ENCODE data around the gene DLST. TPM values are rescaled to one million over a fixed set of nuclear protein-coding genes. Genes with fewer than 3 reads are reported as not detected.
A peak's percentile ranks its signal among the peaks of the same experiment; 100 is the strongest.

The DLST gene
- polyA plus RNA-seq, 1 of the 3 experiments (the other 2 are of a cell fraction): 92.3 TPM

DNA sequence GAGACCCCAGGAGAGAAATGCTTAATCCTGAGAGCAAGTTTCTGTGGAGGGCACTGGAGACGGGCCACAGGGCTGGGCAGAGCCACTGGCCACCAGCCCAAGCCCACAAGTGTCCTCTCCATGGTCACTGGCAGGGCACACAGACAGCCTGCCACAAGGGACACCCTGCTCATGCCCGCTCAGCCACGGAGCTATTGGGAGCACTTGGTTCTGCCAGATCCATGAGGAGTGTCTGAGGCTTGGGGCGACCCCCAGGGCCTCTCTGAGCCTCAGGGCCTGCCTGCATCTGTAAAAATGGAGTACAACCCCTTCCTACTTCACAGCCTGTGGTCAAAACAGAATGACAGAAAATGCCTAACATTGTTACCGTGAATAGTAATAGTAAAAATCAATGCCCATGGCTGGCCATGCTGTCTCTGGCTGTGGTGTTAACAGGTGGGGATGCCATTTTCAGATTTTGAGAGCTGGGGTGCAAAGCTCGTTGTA, 70.5 kb downstream of the DLST start (continued):
- TF ChIP-seq NRF1 (IDR thresholded peaks at IDR 0.05; ENCODE audit: low read depth, low read length) (no peak), EP300 (IDR thresholded peaks at IDR 0.05; ENCODE audit: borderline replicate concordance in 1 of 2, low read depth in 1 of 2, low read length in 1 of 2) (no peak), SMC3 (IDR thresholded peaks at IDR 0.05; ENCODE audit: low read depth, low read length) (no peak), GATA2 (CRISPR knock-in tag; IDR thresholded peaks at IDR 0.05) (no peak), FOXJ3 (CRISPR knock-in tag; IDR thresholded peaks at IDR 0.05) (no peak)

DNA sequence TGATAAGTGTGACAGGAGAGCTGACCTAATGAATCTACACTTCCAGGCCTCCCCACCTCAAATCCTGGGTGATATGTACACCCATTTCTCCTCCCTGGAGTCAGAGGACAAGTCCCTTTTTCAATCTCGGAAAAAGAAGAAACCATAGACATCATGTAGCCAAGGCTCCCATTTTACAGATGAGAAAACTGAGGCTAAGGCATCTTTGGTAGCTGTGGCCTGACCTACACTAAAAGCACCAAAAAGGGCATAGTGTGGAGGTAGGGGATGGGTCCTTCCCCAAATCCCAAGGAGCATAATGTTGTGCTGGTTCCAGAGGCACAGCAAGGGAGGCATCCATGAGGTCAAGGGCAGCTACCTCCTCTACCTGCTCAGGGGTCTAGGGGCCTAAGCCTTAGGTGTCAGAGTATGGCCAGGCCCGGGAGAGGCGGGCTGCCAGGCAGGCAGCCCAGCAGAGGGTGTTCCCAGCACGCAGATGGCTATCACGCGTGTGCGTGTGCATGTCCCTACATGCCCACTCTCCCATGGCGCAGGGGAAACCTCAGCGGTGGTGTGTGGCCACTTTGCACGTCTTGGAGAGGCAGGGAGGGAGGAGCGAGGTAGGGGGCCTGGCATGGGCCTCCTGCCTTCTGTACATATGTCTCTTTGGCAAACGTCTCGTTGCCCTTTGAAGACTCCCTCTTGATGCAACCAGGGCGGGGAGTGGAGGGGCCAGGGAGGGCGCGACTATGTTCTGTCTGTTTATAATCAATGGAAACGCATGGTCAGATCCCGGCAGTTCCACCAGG, 71.2 kb downstream of the DLST start:
- Histone ChIP-seq H3K4me3 (ENCODE audit: low read depth in 2 of 2, low read length in 1 of 2) (no peak overlapping the region), H2AFZ (ENCODE audit: low read depth) (no peak overlapping the region), H3K9ac (no peak overlapping the region), H3K36me3 (replicated peaks in 1 of 2; ENCODE audit: control insufficient read depth in 1 of 2, insufficient read depth in 2 of 2, low read length in 1 of 2) (no peaks in the 10 kb centered on the region), H3K9me2 (no peaks in the 10 kb centered on the region), H3K27me3 (ENCODE audit: insufficient read depth) (no peaks in the 10 kb centered on the region), H3K4me1 (ENCODE audit: control insufficient read depth in 1 of 2, insufficient read depth in 2 of 2, low read depth in 1 of 2, low read length in 1 of 2) (peaks cover 0 to 43% of the 10 kb centered on the region in 2 experiments; a peak in 2 of 4 replicates), H4K20me1 (ENCODE audit: insufficient read depth) (no peaks in the 10 kb centered on the region), H3K27ac (ENCODE audit: low read depth in 2 of 2, low read length in 1 of 2) (peak overlapping the region in 1 of 2 experiments; percentile 28; a peak in 1 of 4 replicates), H3K4me2 (no peak overlapping the region), H3K9me3 (no peaks in the 10 kb centered on the region), H3F3A (replicated peaks; ENCODE audit: insufficient read depth) (no peaks in the 10 kb centered on the region), H3K79me2 (ENCODE audit: insufficient read depth) (no peaks in the 10 kb centered on the region)
- DNase-seq: no peak
- WGBS (ENCODE audit: low lambda C conversion rate): 95% methylated on average over 17 of the region's 18 CpGs
- POLR2A ChIA-PET: interaction anchor here (1.3 kb wide), 1 partner anchor 25 kb away, joined by 4 read pairs; no protein-coding TSS in a partner anchor
- CTCF ChIA-PET: interaction anchor here (1.1 to 18.5 kb wide), 7 partner anchors 14 to 136 kb away, joined by 3 to 290 read pairs (median 5); no protein-coding TSS in a partner anchor
- TF ChIP-seq MXI1 (IDR thresholded peaks at IDR 0.05; ENCODE audit: low read depth, low read length) (no peak), RAD21 (IDR thresholded peaks at IDR 0.05; ENCODE audit: low read length) (no peak), YY1 (IDR thresholded peaks at IDR 0.05; ENCODE audit: low read depth) (no peak), FOXJ3 (CRISPR knock-in tag; IDR thresholded peaks at IDR 0.05) (no peak), TAF1 (IDR thresholded peaks at IDR 0.05; ENCODE audit: borderline replicate concordance, low read depth, low read length) (no peak), EZH2phosphoT487 (IDR thresholded peaks at IDR 0.05; ENCODE audit: borderline replicate concordance, low read depth) (no peak), MEF2A (IDR thresholded peaks at IDR 0.05; ENCODE audit: borderline replicate concordance, low read depth) (no peak), ELF1 (IDR thresholded peaks at IDR 0.05) (no peak), FOXM1 (IDR thresholded peaks at IDR 0.05; ENCODE audit: low read depth) (no peak)
- TF ChIP-seq, protein P1, sequence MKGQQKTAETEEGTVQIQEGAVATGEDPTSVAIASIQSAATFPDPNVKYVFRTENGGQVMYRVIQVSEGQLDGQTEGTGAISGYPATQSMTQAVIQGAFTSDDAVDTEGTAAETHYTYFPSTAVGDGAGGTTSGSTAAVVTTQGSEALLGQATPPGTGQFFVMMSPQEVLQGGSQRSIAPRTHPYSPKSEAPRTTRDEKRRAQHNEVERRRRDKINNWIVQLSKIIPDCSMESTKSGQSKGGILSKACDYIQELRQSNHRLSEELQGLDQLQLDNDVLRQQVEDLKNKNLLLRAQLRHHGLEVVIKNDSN (IDR thresholded peaks at IDR 0.05; ENCODE audit: borderline replicate concordance, low read depth): no peak
- TF ChIP-seq, protein P2, sequence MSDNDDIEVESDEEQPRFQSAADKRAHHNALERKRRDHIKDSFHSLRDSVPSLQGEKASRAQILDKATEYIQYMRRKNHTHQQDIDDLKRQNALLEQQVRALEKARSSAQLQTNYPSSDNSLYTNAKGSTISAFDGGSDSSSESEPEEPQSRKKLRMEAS (IDR thresholded peaks at IDR 0.05; ENCODE audit: low read depth): no peak
- TF ChIP-seq, protein P3, sequence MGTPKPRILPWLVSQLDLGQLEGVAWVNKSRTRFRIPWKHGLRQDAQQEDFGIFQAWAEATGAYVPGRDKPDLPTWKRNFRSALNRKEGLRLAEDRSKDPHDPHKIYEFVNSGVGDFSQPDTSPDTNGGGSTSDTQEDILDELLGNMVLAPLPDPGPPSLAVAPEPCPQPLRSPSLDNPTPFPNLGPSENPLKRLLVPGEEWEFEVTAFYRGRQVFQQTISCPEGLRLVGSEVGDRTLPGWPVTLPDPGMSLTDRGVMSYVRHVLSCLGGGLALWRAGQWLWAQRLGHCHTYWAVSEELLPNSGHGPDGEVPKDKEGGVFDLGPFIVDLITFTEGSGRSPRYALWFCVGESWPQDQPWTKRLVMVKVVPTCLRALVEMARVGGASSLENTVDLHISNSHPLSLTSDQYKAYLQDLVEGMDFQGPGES (IDR thresholded peaks at IDR 0.05; ENCODE audit: low read depth, low read length): no peak
- TF ChIP-seq, protein P4, sequence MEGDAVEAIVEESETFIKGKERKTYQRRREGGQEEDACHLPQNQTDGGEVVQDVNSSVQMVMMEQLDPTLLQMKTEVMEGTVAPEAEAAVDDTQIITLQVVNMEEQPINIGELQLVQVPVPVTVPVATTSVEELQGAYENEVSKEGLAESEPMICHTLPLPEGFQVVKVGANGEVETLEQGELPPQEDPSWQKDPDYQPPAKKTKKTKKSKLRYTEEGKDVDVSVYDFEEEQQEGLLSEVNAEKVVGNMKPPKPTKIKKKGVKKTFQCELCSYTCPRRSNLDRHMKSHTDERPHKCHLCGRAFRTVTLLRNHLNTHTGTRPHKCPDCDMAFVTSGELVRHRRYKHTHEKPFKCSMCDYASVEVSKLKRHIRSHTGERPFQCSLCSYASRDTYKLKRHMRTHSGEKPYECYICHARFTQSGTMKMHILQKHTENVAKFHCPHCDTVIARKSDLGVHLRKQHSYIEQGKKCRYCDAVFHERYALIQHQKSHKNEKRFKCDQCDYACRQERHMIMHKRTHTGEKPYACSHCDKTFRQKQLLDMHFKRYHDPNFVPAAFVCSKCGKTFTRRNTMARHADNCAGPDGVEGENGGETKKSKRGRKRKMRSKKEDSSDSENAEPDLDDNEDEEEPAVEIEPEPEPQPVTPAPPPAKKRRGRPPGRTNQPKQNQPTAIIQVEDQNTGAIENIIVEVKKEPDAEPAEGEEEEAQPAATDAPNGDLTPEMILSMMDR (IDR thresholded peaks at IDR 0.05): no peak
- TF ChIP-seq, protein P5, sequence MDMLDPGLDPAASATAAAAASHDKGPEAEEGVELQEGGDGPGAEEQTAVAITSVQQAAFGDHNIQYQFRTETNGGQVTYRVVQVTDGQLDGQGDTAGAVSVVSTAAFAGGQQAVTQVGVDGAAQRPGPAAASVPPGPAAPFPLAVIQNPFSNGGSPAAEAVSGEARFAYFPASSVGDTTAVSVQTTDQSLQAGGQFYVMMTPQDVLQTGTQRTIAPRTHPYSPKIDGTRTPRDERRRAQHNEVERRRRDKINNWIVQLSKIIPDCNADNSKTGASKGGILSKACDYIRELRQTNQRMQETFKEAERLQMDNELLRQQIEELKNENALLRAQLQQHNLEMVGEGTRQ (IDR thresholded peaks at IDR 0.05; ENCODE audit: borderline replicate concordance, low read depth, low read length): no peak
- TF ChIP-seq, protein P6, sequence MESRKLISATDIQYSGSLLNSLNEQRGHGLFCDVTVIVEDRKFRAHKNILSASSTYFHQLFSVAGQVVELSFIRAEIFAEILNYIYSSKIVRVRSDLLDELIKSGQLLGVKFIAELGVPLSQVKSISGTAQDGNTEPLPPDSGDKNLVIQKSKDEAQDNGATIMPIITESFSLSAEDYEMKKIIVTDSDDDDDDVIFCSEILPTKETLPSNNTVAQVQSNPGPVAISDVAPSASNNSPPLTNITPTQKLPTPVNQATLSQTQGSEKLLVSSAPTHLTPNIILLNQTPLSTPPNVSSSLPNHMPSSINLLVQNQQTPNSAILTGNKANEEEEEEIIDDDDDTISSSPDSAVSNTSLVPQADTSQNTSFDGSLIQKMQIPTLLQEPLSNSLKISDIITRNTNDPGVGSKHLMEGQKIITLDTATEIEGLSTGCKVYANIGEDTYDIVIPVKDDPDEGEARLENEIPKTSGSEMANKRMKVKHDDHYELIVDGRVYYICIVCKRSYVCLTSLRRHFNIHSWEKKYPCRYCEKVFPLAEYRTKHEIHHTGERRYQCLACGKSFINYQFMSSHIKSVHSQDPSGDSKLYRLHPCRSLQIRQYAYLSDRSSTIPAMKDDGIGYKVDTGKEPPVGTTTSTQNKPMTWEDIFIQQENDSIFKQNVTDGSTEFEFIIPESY (IDR thresholded peaks at IDR 0.05; ENCODE audit: borderline replicate concordance, low read depth): no peak
